Measurements from ENCODE around the gene CAPZA2.
"Not testable (repeated sequence)": the region's sequence is repeated elsewhere in the genome, so short reads cannot be mapped to it uniquely, and the experiment has no call there.

The CAPZA2 gene

DNA sequence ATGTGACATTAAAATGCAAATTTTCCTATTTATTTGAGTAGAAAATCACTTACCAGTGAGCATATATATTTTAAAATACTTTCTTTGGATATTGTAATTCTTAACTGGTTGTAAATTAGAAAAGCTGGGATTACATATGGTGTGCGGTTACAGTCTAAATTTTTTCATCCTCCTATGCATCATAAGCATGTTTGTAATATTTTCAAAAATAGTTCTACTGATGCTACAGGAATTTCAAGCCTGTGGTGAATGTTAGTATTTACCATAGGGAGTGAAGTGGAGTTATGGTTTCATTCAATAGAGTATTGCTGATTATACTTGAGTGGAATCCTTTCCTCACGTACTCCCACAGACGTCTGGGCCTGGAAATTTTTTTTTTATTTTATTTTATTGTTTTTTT, 56.3 kb downstream of the CAPZA2 start:
- no peak for DNase-seq (ENCODE audit: low read depth, low spot score)

DNA sequence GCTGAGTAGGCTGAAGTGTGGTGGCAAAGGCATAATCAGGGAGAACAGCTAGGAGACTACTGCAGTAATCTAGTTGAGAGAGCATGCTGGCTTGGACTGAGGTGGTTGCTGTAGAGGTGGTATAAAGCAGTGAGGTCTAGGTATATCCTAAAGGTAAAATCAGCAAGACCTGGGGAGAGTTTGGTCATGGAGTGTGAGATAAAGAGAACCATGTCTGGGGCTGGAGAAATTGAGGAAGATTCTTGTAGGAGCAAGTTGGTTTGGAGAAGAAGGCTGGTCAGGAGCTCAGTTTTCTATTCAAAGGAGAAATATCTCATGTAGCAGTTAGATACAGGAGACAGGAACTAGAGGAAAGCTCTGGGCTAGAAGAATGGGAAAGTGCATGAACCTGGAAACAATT, 58.0 kb downstream of the CAPZA2 start:
- no peak for DNase-seq (ENCODE audit: low read depth, low spot score)

DNA sequence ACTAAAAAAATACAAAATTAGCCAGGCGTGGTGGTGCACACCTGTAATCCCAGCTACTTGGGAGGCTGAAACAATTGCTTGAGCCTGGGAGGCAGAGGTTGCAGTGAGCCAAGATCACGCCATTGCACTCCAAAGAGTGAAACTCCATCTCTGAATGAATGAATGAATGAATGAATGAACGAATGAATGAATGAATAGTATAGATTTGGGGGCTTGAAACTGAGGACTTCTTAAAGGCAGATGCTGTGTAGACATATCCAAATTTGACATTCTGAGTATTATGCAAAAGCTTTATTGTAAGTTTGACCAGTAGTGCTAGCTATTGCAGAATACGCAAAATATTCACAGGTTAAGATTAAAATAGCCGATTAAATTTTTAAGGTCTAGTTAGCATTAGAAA, 60.2 kb downstream of the CAPZA2 start:
- no peak for DNase-seq (ENCODE audit: low read depth, low spot score)

DNA sequence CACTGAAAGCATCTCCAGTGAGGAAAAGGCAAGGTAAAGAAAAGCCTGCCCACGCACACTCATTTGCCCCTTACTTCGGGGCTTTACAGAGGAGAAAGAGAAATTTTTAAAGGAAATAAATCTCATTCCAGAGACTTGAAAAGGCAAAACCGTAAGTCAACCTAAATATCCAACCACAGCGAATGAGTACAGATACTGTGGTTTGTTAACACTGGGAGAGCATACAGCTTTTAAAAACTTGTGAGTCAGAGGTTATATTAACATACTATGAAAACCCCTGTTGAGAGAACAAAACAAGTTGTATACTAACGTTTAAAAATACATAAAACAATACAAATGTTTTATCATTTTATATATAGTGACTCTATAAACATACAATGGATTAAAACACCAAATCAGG, 62.4 kb downstream of the CAPZA2 start:
- no peak for DNase-seq (ENCODE audit: low read depth, low spot score)

DNA sequence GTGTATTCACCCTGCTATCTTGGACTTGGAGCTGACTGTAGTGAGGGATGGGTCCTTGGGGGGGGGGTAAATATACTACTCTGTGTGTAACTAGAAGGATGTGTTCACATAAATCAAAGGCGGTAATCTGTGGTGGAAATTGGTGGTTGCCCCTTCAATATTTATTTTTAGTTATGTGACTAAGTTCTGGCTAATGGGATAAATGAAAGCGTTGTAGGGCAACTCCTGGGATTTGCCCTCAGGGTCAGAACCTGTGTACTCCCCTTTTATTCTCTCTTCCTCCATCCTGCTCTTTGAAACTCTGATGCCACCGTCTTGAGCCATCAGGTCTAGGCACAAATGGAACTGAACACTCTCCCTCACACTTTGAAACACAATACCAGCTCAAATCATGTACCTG, 66.6 kb downstream of the CAPZA2 start:
- no peak for DNase-seq (ENCODE audit: low read depth, low spot score)

DNA sequence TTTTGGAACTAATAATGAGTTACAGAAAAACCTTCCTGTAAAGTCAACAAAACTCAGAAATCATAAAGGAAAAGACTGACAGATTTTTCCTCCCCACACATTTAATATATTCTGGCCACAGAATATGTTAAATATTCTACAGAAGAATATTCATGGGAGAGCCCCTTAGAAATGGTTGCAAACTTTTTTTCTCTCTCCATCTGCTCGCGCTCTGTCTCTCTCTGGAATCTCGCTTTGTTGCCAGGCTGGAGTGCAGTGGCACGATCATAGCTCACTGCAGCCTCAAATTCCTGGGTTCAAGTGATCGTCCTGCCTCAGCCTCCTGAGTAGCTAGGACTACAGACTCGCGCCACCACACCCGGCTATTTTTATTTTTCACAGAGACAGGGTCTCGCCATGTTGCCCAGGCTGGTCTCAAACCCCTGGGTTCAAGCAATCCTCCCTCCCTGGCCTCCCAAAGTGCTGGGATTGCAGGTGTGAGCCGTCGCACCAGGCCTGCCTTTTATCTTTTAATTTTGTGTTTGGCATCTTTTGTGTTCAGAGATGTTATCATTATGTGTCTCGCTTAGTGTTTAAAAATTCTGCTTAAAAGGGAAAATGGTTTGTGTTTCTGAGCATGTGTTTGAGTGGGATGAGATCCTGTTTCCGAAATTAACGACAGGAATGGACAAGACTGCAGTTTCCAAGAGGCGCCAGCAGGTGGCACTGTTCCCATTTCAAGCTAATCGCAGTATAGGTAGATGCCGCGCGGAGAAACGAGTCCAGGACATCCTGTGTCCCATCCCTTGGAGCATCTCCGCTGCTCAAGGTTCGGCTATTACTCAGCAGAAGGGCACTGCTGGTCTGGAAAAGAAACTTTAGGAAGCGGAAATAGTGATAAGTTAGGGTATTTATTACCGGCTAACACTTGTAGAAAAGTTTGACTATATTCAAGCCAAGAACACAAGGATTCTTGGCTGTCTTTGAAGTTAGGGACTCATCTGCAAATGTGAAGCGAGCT, 67.8 kb downstream of the CAPZA2 start:
- DNase-seq (ENCODE audit: low read depth, low spot score), result peak; percentile 35

DNA sequence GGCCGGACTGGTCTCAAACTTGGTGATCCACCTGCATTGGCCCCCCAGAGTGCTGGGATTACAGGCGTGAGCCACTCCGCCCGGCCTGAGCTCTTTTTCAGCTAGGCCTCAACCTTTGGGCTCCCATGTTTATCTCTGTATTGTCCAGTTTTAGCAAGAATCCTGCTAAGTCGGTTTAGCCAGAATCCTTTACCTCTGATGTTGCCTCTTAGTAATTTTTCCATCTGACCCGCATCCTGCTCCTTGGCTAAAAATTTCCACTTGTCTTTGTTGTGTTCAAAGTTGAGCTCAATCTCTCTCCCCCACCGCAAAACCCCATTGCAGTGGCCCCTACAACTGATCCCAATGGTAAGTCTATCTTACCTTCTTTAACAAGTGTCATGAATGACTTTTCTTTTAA, 70.2 kb downstream of the CAPZA2 start:
- no peak for DNase-seq (ENCODE audit: low read depth, low spot score)

DNA sequence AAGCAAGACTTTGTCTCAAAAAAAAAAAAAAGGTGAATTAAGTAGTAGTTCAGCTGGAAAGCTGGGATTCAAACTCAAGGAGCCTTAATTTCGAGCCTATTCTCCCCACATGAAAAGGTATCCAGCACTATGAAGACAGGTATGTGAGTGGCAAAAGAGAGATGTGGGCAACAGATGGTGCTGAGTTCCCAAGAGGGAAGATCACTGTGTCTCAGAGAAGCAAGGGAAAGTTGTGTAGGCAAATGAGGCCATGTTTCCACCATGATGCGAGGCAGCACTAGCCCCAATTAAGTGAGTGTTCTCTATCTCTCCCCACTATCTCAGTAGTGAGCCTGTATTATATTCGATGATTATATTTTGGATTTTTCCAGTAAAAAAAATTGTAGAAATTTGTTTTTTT, 71.1 kb downstream of the CAPZA2 start:
- DNase-seq (ENCODE audit: low read depth, low spot score), result no peak

DNA sequence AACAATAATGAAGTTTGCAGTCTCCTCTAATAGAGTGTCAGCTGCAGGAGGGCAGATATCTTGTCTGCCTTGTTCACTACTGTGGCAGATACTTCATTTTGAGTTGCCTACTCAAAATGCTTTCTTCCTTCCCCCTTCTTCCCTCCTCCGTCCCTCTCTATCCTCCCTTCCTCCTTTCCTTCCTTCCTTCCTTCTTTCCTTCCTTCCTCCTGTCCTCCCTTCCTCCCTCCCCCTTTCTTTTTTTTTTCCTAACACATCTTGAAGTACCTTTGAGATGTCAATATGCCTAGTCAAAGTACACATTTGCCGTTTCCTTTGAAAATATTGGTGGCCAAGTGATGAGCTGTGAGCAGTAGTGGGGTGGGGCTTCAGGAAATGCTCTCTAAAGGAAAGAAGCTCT, 72.2 kb downstream of the CAPZA2 start:
- no peak for DNase-seq (ENCODE audit: low read depth, low spot score)

DNA sequence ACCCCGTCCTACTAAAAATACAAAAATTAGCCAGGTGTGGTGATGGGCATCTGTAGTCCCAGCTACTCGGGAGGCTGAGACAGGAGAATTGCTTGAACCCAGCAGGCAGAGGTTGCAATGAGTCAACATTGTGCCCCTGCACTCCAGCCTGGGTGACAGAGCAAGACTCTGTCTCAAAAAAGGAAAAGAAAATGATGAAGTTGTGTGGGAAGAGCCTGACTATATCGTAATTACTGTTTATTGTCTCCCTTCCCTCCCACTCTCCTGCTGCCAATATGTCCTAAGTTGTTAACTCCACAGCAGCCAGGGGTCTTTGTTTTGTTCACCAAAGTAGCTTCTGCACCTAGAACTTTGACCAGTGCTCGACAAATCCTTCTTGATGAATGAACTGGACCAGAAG, 74.5 kb downstream of the CAPZA2 start:
- DNase-seq (ENCODE audit: low read depth, low spot score), result not testable (repeated sequence)

DNA sequence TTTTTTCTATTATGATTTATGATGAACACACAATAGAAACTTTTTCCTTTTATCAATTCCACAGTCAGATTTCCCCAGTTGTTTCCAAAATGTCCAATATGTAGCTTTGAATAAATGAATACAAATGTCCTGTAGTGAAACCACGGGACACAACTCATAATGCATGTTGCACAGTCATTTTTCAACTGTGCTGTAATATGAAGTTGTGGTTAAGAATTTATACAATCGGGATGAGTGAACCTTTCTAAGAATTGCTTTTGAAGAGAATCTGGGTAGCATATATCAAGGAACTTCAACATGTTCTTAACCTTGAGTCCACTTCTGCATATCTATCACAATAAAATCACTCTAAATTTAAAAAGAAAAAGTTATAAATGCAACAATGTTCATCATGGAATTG, 76.3 kb downstream of the CAPZA2 start:
- DNase-seq (ENCODE audit: low read depth, low spot score), result no peak

DNA sequence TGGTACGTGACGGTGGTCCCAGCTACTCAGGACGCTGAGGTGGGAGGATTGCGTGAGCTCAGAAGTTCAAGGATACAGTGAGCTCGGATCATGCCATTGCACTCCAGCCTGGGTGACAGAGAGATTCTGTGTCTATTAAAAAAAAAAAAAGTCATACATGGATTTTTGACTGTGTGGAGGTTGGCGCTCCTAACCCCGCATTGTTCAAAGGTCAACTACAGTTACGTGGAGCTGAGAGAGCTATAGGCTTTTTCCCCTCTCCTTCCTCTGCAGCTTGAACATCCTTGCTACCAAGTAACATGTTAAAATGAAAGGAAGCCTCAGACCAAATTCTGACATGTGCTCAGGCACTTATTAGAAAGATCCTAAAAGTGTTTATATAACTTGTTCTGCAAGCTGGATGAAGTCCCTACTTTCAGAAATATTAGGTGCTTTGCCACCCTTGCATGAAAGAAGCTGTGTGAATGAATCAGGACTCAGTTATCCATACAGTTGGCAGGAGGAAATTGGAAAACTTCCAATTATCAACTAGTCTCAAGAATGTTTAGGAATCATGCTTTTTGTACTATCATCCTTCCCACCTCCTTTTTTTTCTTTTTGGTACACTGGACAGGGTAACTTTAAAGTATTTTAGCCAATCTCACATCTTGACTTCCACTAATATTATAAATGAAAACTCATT, 78.4 kb downstream of the CAPZA2 start:
- no peak for DNase-seq (ENCODE audit: low read depth, low spot score)

DNA sequence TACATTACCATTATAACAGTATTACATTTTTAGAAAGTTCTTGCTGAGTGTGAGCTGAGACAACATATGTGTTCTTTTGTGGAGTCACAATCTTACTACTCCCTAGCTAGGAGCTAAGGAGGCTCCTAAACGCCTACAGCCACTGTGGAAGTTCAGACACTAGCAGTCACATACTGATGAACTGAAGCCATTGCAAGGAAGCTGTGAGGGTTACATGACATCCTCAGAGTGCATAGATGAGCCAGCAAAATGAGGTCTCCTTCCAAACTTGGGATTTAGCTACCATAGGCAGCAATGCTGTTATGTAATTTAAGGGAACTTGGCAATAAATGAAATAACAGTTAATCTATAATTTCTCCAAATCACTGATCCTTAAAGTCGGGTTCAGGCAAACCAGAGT, 80.1 kb downstream of the CAPZA2 start:
- no peak for DNase-seq (ENCODE audit: low read depth, low spot score)

DNA sequence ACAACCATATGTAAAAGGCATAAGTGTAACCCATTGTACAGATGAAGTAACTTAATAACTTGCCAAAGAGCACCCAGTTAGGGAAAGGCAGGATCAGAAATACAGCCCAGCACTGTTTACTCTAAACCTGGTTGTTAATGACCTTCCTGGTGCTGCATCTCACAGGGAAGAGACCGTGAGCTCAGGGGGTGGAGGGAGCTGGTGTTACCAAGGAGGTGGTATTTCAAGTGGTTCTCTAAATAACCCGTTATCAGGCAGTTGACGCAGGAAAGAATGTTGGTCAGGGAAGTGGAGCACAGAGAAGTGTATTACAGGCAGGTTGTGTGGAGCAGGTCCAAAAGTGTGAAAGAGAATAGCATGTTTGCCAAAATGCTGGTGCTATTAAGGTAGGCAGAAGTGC, 86.5 kb downstream of the CAPZA2 start:
- DNase-seq (ENCODE audit: low read depth, low spot score), result no peak

DNA sequence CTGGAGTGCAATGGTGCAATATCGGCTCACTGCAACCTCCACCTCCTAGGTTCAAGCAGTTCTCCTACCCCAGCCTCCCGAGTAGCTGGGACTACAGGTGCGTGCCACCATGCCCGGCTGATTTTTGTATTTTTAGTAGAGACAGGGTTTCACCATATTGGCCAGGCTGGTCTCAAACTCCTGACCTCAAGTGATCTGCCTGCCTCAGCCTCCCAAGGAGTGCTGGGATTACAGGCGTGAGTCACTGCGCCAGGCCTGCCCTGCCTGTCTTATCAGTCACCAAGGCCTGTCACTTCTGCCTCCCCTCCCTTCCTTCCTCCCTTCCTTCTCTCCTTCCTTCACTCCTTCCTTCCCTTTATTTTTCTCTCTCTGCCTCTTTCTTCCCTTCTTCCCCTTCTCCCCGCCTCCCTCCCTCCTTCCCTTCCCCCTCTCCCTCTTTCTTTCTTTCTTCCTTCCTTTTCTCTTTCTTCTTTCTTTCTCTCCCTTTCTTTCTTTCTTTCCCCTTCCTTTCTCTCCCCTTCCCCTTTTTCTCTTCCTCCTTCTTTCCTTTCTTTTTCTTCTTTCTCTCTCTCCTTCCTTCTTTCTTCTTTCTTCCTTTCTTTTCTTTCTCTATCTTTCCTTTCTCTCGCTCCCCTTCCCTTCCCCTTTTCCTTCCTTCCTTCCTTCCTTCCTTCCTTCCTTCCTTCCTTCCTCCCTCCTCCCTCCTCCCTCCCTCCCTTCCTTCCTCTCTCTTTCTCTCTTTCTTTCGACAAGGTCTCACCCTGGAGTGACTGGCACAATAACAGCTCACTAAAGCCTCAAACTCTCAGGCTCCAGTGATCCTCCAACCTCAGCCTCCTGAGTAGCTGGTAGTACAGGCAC, 87.8 kb downstream of the CAPZA2 start:
- no peak for DNase-seq (ENCODE audit: low read depth, low spot score)

DNA sequence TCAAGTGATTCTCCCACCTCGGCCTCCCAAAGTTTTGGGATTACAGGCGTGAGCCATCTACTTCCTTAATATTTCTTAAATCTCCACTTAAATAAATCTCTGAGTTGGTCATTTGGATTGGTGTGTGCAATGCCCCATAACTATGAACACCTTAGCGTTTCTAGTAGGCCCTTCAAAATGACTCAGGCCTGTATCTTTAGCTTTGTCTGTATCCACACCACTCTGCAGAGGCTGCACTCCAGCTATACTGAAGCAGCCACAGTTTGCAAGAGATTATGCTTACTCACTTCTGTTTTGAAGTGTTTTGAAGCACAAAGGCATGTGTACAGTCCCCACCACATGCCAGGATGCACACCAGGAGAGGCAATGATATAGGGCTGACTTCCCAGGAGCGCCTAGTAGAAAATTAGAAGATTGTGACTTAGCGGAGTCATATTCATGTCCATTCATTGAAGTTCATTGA, 88.5 kb downstream of the CAPZA2 start:
- DNase-seq (ENCODE audit: low read depth, low spot score), result no peak

DNA sequence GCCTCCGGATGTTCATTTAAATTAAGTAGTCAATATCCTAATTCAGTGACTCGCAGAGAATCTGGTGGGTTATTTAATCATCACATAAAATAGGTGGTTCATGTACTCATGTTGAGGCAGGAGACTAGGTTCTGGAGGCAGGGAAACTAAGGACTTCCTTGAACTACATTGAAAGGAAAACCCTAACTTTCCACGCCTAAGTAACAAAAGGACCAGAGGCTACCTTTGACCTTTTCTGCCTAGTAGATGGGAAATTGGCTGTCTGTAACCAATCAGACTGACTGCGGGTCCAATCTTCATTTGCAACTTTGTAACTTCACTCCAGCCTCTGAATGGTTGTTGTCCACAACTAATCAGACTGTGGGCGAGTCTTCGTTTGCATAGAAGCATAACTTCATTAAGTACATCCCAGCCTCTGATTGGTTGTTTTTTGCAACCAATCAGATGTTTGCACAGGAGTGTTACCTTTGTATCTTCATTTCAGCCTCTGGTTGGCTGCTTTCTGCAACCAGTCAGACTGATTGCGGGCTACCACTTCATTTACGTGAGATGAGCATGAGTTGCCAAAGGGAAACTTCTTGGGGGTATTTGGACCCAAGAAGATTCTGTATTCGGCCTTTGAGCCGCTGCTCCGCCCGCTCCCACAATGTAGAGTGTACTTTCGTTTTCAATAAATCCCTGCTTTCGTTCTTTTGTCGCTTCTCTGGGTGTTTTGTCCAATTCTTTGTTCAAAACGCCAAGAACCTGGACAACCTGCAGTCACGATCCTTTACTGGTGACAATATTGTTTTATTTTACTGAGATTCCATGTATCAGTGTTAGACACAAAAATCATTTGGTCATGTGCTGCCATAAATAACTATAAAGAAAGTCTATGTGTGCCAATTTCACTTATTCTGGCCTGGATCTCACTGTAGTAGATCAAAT, 89.2 kb downstream of the CAPZA2 start:
- no peak for DNase-seq (ENCODE audit: low read depth, low spot score)

DNA sequence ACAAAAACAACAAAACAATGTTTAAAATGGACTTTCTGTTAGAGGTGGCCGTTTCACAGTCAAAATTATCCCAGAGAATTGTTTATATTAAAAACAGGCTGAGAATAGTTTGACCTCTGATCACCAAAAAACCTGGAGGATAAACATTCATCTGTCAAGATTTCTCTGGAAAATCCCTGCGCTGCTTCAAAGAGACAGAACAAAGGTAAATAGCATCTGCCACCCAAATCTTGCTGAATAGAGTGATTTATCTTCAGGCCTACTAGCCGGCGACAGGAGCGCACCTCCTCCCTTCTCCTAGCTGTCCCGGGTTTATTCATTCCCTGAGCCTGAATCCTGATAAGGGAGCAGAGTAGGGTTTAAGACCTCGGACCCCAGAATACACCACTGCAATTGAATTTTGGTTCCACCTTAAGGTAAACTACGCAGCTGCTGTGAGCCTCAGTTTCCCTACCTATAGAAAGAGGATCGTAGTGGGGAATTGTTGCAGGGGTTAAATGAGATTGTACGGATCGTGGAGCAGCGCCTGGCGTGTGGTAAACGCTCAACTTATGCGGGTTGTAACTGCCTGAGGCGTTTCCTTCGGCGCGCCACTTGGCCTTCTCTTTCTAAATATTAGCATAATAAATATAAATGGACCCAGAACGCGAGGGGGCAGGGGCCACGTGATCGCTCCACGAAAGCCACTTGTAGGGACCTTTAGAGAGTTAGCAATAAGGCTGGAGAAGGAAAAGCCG, 90.4 kb downstream of the CAPZA2 start:
- DNase-seq (ENCODE audit: low read depth, low spot score), result no peak

DNA sequence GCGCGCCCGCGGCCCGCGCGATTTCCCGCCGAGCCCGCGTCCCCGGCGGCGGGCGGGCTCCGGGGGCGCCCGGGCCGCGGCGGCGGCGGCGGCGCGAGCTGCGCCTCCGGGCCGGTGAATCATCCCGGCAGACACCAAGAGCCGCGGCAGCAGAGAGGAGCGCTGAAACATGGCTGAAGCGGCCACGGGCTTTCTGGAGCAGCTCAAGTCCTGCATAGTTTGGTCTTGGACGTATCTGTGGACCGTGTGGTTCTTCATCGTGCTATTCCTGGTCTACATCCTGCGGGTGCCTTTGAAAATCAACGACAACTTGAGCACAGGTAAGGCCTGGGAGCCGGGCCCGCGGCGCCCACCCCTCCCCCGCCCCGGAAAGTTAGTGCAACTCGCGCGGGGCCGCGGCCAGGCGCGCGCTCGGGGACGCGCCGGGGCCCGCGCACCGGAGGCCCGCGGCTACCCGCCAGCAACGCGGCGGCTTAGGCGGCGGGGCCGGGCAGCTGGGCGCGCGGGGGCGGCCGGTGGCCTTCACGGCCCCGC, 91.1 kb downstream of the CAPZA2 start, which contains the start of gene ST7:
Gene ST7, plus strand, starts transcription at position 130 of the 534 bp plus-strand sequence. Its CDS starts 40 bp downstream, at position 170.
- DNase-seq (ENCODE audit: low read depth, low spot score), result peak; percentile 41
